GM19463 (cell line): ENCODE results near the gene NRN1L.
"Not testable (repeated sequence)": the region's sequence is repeated elsewhere in the genome, so short reads cannot be mapped to it uniquely, and the experiment has no call there.

Experiments
- ATAC-seq: cut with Tn5 transposase; IDR thresholded peaks from one replicate; pipeline ENCODE4 v1.9.1; 2021; ENCODE audit warnings: mild to moderate bottlenecking, moderate library complexity; ENCODE audit not compliant: unreplicated experiment

NRN1L gene

DNA sequence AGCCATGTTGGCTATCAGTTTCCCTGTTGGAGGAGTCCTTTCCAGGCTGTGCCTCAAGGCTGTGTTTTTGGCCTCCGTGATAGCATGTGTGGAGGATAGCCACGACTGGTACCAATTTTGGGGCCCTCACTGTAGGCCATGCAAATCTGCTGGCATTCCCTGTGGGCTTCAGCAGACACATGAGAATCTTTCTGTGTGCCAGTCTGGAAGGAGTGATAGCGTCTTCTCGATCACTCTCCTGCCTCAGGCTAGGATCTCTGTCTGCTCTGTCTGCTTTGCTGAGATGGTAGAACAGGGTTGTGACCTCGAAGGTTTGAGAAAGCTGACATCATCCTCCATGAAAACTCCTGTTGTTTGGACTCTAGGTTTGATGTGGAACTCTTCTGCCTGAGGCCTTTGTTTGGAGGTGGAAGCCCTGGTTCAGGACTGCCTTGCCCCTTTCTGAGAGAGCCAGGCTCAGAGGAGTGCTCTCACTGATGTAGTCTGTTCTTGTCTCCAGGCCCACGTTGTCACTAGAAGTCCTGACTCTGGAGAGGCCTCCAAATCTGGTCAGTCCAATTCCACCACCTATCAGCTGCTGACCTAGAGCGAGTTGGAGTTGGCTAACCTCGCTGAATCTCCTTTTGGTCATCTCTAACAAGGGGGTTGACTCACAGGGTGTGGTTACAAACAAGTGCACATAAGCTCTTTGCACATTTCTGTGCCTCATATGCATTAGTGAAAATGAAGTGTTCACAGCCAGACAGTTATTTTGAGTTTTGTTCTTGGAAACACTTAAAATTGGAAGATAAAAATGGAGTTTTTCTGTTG, 23.9 kb upstream of the NRN1L start:
- ATAC-seq: no peak

GRCh38 chr16:67861877-67862276, 22.8 kb upstream of the NRN1L start:
- no peak for ATAC-seq

- no peak for ATAC-seq
Observed at GRCh38 chr16:67862623-67863583, 21.8 kb upstream of the NRN1L start.

GRCh38 chr16:67864044-67864443, 20.6 kb upstream of the NRN1L start:
- ATAC-seq: not testable (repeated sequence)

GRCh38 chr16:67864594-67864993, 20.1 kb upstream of the NRN1L start:
- ATAC-seq: no peak

GRCh38 chr16:67865318-67865717, 19.4 kb upstream of the NRN1L start:
- ATAC-seq: no peak

DNA sequence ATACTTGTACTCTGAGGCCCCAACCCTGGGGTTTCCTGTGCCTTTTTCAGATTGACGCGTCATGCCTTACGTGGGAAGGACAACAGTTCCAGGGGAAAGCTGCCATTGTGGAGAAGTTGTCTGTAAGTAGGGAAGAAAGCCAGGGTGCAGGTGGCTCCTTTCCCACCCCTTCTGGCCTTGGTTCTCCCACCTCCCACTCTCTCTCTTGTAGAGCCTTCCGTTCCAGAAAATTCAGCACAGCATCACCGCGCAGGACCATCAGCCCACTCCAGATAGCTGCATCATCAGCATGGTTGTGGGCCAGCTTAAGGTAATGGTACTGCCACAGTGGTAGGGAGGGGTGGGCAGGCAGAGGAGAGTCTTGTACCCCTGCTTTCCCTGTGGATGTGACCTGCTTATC, 16.4 kb upstream of the NRN1L start:
- ATAC-seq: no peak

DNA sequence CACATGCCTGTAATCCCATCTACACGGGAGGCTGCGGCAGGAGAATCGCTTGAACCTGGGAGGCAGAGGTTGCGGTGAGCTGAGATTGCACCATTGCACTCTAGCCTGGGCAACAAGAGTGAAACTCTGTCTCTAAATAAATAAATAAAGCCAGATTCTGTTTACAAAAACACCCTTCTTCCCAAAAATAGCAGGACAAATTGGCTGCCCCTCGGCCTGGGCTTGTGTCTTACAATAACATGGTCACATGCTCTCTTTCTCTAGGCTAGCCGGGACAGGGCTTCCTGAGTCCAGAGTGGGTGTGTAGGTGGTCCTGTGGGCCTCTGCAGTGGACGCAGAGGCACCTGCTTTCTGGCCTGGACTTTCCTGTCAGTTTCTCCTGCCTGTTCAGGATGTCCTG, 15.0 kb upstream of the NRN1L start:
- ATAC-seq: no peak

GRCh38 chr16:67871256-67871655, 13.4 kb upstream of the NRN1L start:
- no peak for ATAC-seq

DNA sequence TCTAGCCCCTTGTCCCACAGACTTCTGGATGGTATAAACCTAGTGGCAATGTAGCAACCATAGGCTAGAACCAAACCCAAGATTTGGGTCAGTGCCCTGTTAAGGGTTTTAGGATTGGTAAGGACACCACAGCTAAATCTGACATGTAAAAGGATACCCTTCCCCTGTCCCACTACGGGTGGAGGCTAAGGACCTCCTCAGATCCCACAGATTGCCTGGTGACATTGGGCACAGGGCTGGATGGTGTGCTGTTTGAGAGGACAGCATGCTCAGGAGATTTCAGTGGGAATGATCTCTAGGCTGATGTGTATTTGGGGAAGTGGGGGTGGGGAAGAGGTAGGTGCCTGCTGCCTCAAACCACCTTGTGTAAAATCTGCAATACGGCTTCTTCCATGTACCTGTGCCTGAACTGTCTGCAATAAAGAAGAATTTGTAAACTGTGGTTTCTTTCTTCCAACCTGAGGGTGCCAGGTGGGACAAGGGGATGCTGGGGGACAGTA, 12.5 kb upstream of the NRN1L start:
- ATAC-seq: no peak

GRCh38 chr16:67872631-67873434, 11.9 kb upstream of the NRN1L start, which contains the start of gene EDC4:
EDC4 (plus strand) TSS chr16:67873052; CDS start chr16:67873262, 210 bp downstream.
- peak; percentile 83 for ATAC-seq

DNA sequence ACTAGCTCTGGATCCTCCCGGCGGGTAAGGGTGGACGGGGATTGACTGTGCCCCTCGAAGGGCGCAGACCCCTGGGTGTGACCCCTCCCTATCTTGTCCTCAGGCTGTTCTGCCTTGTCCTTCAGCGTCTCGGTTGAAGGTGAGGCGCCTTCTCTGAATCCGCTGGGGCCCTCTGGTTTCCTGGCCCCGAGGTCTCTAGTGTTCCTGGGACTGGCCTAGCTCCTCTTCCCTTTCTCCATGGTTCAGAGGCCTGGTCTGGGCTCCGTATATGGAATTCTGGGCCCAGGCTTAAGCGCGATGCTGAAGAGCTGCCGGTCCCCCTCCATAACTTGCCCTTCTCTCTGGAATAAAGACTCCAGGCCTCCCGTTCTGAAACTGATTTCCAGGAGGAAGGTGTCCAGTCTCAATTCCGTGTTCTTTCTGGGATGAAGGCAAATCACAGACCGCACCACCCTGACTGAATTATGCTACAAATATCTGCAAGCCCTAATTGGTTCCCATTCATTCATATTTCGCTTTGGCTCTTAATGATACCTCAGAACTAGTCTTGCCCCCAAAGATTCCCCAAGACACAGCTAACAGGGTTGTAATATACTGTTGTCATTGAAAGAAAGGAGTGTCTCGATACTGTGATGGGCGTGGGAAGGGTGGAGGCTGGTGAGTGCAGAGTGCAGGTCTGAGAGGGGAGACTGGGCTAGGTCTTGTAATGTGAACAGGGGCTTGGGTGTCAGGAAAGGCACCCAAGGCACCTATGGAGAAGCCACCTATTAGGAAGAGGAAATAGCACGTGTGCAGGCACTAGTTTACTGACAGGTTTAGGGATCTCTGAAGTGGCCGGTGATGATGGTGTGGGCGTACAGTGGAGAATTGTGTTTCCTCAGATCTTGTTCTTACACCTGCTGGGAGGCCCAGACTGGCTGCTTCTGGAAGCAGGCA, 11.0 kb upstream of the NRN1L start:
- ATAC-seq: no peak

DNA sequence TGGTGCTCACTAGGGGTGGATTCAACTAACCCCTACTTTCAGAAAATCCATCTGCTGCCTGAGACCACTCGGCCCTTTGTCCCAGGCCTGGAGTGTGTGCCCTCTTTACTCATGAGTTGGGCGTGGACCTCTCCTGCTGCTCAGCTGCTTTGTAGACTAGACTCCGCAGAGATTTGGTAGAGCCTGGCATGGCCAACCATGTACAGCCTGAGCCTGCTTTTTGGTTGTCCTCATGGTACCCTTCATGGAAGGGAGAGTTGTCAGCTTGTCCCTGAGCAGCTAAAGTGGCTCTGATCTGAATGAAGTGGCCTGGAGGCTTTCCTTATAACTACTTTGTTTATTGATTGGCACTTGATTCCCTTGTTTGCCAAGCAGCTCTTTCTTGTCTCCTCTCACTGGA, 10.3 kb upstream of the NRN1L start:
- no peak for ATAC-seq

DNA sequence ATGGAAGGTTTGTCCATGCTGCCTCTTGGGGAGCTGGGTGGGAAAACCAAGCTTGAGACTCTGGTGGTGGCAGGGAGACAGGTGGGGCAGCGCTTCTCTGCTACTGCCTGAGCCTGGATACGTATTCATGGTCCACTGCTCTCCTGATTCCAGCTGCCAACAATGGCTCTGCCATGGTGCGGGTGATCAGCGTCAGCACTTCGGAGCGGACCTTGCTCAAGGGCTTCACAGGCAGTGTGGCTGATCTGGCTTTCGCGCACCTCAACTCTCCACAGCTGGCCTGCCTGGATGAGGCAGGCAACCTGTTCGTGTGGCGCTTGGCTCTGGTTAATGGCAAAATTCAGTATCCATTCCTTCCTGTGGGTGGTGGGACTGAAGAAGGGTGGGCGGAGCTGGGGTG, 7.6 kb upstream of the NRN1L start:
- ATAC-seq: no peak

- ATAC-seq: no peak
Observed at GRCh38 chr16:67878232-67878631, 6.5 kb upstream of the NRN1L start.

GRCh38 chr16:67878846-67879245, 5.8 kb upstream of the NRN1L start:
- ATAC-seq: no peak

DNA sequence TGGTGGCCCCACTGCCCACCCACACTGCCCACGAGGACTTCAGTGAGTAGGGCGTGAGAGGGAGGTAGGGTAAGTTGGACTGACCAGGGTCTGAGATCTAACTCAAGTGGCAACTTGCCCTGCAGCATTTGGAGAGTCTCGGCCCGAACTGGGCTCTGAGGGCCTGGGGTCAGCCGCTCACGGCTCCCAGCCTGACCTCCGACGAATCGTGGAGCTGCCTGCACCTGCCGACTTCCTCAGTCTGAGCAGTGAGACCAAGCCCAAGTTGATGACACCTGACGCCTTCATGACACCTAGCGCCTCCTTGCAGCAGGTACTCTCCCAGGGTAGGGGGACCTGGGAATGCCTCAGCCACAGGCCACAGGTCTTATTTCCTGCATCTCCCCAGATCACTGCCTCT, 5.2 kb upstream of the NRN1L start:
- ATAC-seq: no peak

GRCh38 chr16:67879936-67880335, 4.7 kb upstream of the NRN1L start:
- no peak for ATAC-seq

- ATAC-seq: no peak
Observed at GRCh38 chr16:67880584-67880983, 4.1 kb upstream of the NRN1L start.
